Mesothelial cell of epicardium (in vitro differentiated cells): Measurements from ENCODE around the gene GMDS. TPM values are rescaled to one million over a fixed set of nuclear protein-coding genes. Genes with fewer than 3 reads are reported as not detected.

ENCODE experiments used
- DNase-seq, 2 experiments: peaks; one replicate each; pipeline ENCODE4 v3.0.0; 2021; ENCODE audit warnings: low spot score in 2 of 2; ENCODE audit not compliant: unreplicated experiment in 2 of 2
- H3K27ac Mint-ChIP-seq: 2 replicates; pipeline ENCODE4 v1.8.0; 2021; ENCODE audit warnings: mixed read lengths
- H3K27me3 Mint-ChIP-seq: 2 replicates; pipeline ENCODE4 v1.8.0; 2021; ENCODE audit warnings: low read depth, mixed read lengths
- H3K36me3 Mint-ChIP-seq: 2 replicates; pipeline ENCODE4 v1.8.0; 2021; ENCODE audit warnings: mixed read lengths
- H3K4me1 Mint-ChIP-seq: 2 replicates; pipeline ENCODE4 v1.8.0; 2021; ENCODE audit warnings: mixed read lengths
- H3K4me3 Mint-ChIP-seq: 2 replicates; pipeline ENCODE4 v1.8.0; 2021; ENCODE audit warnings: mild to moderate bottlenecking, moderate library complexity, mixed read lengths
- H3K9me3 Mint-ChIP-seq: 2 replicates; pipeline ENCODE4 v1.8.0; 2021; ENCODE audit warnings: mixed read lengths
- CTCF ChIP-seq: fragments of 200-600 bp; sonication (generic); IDR thresholded peaks from one replicate; pipeline ENCODE4 v1.5.0; 2021; ENCODE audit warnings: antibody characterized with exemption; ENCODE audit not compliant: unreplicated experiment
- total RNA-seq: library from RNA; stranded (reverse); gene quantifications from 3 replicates; pipeline ENCODE4 v1.2.1, GENCODE V29; 2021

GMDS gene
- total RNA-seq, 1 donor from 2014 or later: 39.9 TPM

- H3K9me3 Mint-ChIP-seq: peaks cover 27% of the 10 kb centered on the region
- no peak overlapping the region for H3K27ac Mint-ChIP-seq
- peaks cover 20% of the 10 kb centered on the region for H3K36me3 Mint-ChIP-seq
- H3K4me3 Mint-ChIP-seq: no peak overlapping the region
- no peaks in the 10 kb centered on the region for H3K27me3 Mint-ChIP-seq
- peaks cover 23% of the 10 kb centered on the region for H3K4me1 Mint-ChIP-seq
- no peak for DNase-seq
- no peak for TF ChIP-seq CTCF
Observed at GRCh38 chr6:2008383-2008976, 236.9 kb downstream of the GMDS start.

GRCh38 chr6:2007165-2007564, 238.2 kb downstream of the GMDS start:
- Mint-ChIP-seq H3K27ac (no peak overlapping the region), H3K4me3 (no peak overlapping the region), H3K4me1 (peaks cover 28% of the 10 kb centered on the region), H3K36me3 (peaks cover 14% of the 10 kb centered on the region), H3K27me3 (no peaks in the 10 kb centered on the region), H3K9me3 (peaks cover 19% of the 10 kb centered on the region)
- no peak for DNase-seq
- TF ChIP-seq CTCF: no peak

GRCh38 chr6:2004888-2005287, 240.5 kb downstream of the GMDS start:
- no peak for TF ChIP-seq CTCF
- H3K9me3 Mint-ChIP-seq: peaks cover 16% of the 10 kb centered on the region
- no peak overlapping the region for H3K4me3 Mint-ChIP-seq
- no peak overlapping the region for H3K27ac Mint-ChIP-seq
- H3K4me1 Mint-ChIP-seq: peaks cover 28% of the 10 kb centered on the region
- peaks cover 14% of the 10 kb centered on the region for H3K36me3 Mint-ChIP-seq
- DNase-seq: no peak
- no peaks in the 10 kb centered on the region for H3K27me3 Mint-ChIP-seq

GRCh38 chr6:2000962-2001361, 244.4 kb downstream of the GMDS start:
- Mint-ChIP-seq H3K27me3 (no peaks in the 10 kb centered on the region), H3K4me3 (no peak overlapping the region), H3K9me3 (peaks cover 16% of the 10 kb centered on the region), H3K36me3 (peaks cover 9% of the 10 kb centered on the region), H3K4me1 (peaks cover 28% of the 10 kb centered on the region), H3K27ac (no peak overlapping the region)
- no peak for TF ChIP-seq CTCF
- no peak for DNase-seq

GRCh38 chr6:1997702-1998101, 247.7 kb downstream of the GMDS start:
- H3K27ac Mint-ChIP-seq: no peak overlapping the region
- H3K4me1 Mint-ChIP-seq: peaks cover 18% of the 10 kb centered on the region
- H3K4me3 Mint-ChIP-seq: no peak overlapping the region

More at GRCh38 chr6:1997702-1998101, 247.7 kb downstream of the GMDS start:
- Mint-ChIP-seq H3K36me3 (peaks cover 9% of the 10 kb centered on the region), H3K27me3 (no peaks in the 10 kb centered on the region), H3K9me3 (peaks cover 16% of the 10 kb centered on the region)
- DNase-seq: no peak
- no peak for TF ChIP-seq CTCF
